Measurements from ENCODE around the gene ACRV1. TPM values are rescaled to one million over a fixed set of nuclear protein-coding genes. Genes with fewer than 3 reads are reported as not detected.
"Not testable (repeated sequence)": the region's sequence is repeated elsewhere in the genome, so short reads cannot be mapped to it uniquely, and the experiment has no call there.

Gene ACRV1, protein sequence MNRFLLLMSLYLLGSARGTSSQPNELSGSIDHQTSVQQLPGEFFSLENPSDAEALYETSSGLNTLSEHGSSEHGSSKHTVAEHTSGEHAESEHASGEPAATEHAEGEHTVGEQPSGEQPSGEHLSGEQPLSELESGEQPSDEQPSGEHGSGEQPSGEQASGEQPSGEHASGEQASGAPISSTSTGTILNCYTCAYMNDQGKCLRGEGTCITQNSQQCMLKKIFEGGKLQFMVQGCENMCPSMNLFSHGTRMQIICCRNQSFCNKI
- not detected for total RNA-seq

- no peak for DNase-seq
- Mint-ChIP-seq H3K36me3 (peaks cover 28% of the 10 kb centered on the region), H3K27ac (no peak within 1 kb of the TSS), H3K4me1 (ENCODE audit: low read depth) (no peaks in the 10 kb centered on the region), H3K27me3 (no peaks in the 10 kb centered on the region), H3K9me3 (no peaks in the 10 kb centered on the region), H3K4me3 (no peak within 1 kb of the TSS)
- ChIA-PET CTCF (no interaction called here), POLR2A (no interaction called here)
- intact Hi-C loops (cut with micrococcal nuclease) = no loop called here
Observed at GRCh38 chr11:125680747-125681146, at the start of gene ACRV1. ACRV1 (minus strand) TSS chr11:125680847; CDS start chr11:125680780, 67 bp downstream.

DNA sequence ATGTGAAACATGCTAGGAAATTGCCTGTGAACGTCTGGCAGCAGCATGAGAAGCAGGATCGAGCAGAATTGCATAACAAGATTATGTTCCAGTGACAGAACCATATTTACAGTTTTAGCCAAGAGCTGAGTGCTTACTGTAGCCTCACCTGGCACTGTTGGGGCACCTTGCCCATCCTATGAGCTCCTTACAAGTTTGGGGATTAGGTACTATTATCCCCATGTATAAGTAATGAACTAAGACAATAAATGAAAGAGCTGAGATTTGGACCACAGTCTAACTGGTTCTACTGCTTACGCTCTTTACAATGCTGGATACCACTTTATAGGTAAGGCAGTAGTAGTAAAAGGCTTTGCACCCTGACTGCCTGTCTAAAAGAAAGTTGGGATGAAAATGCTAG is 48.3 kb upstream of the ACRV1 start:
- no peaks in the 10 kb centered on the region for H3K4me1 Mint-ChIP-seq (ENCODE audit: low read depth)
- ChIA-PET POLR2A (no interaction called here), CTCF (no interaction called here)
- DNase-seq = no peak
- H3K9me3 Mint-ChIP-seq = no peaks in the 10 kb centered on the region
- peaks cover 6% of the 10 kb centered on the region for H3K27me3 Mint-ChIP-seq
- H3K27ac Mint-ChIP-seq = no peak overlapping the region
- H3K36me3 Mint-ChIP-seq = no peaks in the 10 kb centered on the region
- no peak overlapping the region for H3K4me3 Mint-ChIP-seq
- intact Hi-C loops (cut with micrococcal nuclease) = no loop called here

GRCh38 chr11:125724125-125724524 is 43.5 kb upstream of the ACRV1 start:
- CTCF ChIA-PET = interaction anchor here (0.7 to 1.2 kb wide), 2 partner anchors 9 to 147 kb away, joined by 3 to 4 read pairs; no protein-coding TSS in a partner anchor
- H3K4me1 Mint-ChIP-seq (ENCODE audit: low read depth) = no peaks in the 10 kb centered on the region

GRCh38 chr11:125720781-125721180 is 40.1 kb upstream of the ACRV1 start:
- Mint-ChIP-seq H3K27ac (no peak overlapping the region), H3K36me3 (no peaks in the 10 kb centered on the region), H3K27me3 (peaks cover 10% of the 10 kb centered on the region), H3K9me3 (peaks cover 2% of the 10 kb centered on the region), H3K4me1 (ENCODE audit: low read depth) (no peaks in the 10 kb centered on the region), H3K4me3 (no peak overlapping the region)
- CTCF ChIA-PET = no interaction called here
- no peak for DNase-seq
- intact Hi-C loops (cut with micrococcal nuclease) = no loop called here
- POLR2A ChIA-PET = no interaction called here

More at GRCh38 chr11:125724125-125724524, 43.5 kb upstream of the ACRV1 start:
- POLR2A ChIA-PET = no interaction called here
- Mint-ChIP-seq H3K9me3 (no peaks in the 10 kb centered on the region), H3K27ac (no peak overlapping the region), H3K36me3 (no peaks in the 10 kb centered on the region), H3K4me3 (no peak overlapping the region), H3K27me3 (peaks cover 5% of the 10 kb centered on the region)
- DNase-seq = no peak
- intact Hi-C loops (cut with micrococcal nuclease) = no loop called here

- H3K36me3 Mint-ChIP-seq; CTCF ChIA-PET; H3K27ac Mint-ChIP-seq; H3K4me1 Mint-ChIP-seq (ENCODE audit: low read depth); H3K4me3 Mint-ChIP-seq; H3K9me3 Mint-ChIP-seq; POLR2A ChIA-PET; DNase-seq; intact Hi-C loops (cut with micrococcal nuclease): not testable (repeated sequence)
- H3K27me3 Mint-ChIP-seq = peaks cover 20% of the 10 kb centered on the region
Observed at GRCh38 chr11:125704686-125705085, 24.0 kb upstream of the ACRV1 start.

GRCh38 chr11:125701858-125702621 is 21.4 kb upstream of the ACRV1 start:
- peaks cover 12% of the 10 kb centered on the region for H3K27me3 Mint-ChIP-seq
- no peaks in the 10 kb centered on the region for H3K9me3 Mint-ChIP-seq
- no peak for DNase-seq
- H3K36me3 Mint-ChIP-seq = no peaks in the 10 kb centered on the region
- CTCF ChIA-PET = no interaction called here
- no peaks in the 10 kb centered on the region for H3K4me1 Mint-ChIP-seq (ENCODE audit: low read depth)
- intact Hi-C loops (cut with micrococcal nuclease) = no loop called here
- H3K27ac Mint-ChIP-seq = no peak overlapping the region
- POLR2A ChIA-PET = no interaction called here
- H3K4me3 Mint-ChIP-seq = no peak overlapping the region

- intact Hi-C loops (cut with micrococcal nuclease) = no loop called here
- CTCF ChIA-PET = no interaction called here
- H3K27me3 Mint-ChIP-seq = peaks cover 8% of the 10 kb centered on the region
Observed at GRCh38 chr11:125701018-125701610, 20.5 kb upstream of the ACRV1 start.

GRCh38 chr11:125694951-125695350 is 14.3 kb upstream of the ACRV1 start:
- H3K27me3 Mint-ChIP-seq = peaks cover 3% of the 10 kb centered on the region
- CTCF ChIA-PET = no interaction called here
- no peaks in the 10 kb centered on the region for H3K4me1 Mint-ChIP-seq (ENCODE audit: low read depth)
- peaks cover 2% of the 10 kb centered on the region for H3K9me3 Mint-ChIP-seq
- no peak for DNase-seq
- POLR2A ChIA-PET = no interaction called here
- H3K36me3 Mint-ChIP-seq = no peaks in the 10 kb centered on the region
- intact Hi-C loops (cut with micrococcal nuclease) = no loop called here
- H3K27ac Mint-ChIP-seq = no peak overlapping the region
- no peak overlapping the region for H3K4me3 Mint-ChIP-seq

More at GRCh38 chr11:125701018-125701610, 20.5 kb upstream of the ACRV1 start:
- Mint-ChIP-seq H3K36me3 (no peaks in the 10 kb centered on the region), H3K4me3 (no peak overlapping the region), H3K27ac (no peak overlapping the region), H3K4me1 (ENCODE audit: low read depth) (no peaks in the 10 kb centered on the region), H3K9me3 (no peaks in the 10 kb centered on the region)
- no peak for DNase-seq
- POLR2A ChIA-PET = no interaction called here

DNA sequence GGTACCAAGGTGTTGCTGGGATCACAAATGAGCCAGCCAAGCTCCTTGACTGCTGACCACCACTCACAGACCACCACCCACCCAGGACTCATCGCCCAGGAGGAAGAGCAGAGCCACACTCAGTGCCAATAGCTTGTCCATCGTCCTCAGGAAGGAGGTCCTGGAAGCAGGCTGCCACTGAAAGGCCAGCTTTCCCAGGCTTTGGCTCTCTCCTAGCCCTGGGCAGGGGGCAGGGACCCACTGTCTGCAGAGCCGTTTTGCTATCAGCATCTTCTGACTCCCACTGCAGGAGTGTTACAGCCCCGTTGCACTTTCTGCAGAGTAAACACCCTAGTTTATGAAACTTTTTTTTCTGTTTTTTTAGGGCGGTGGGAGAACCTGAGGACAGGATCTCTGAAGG is 12.2 kb upstream of the ACRV1 start:
- Mint-ChIP-seq H3K9me3 (peaks cover 2% of the 10 kb centered on the region), H3K27me3 (peaks cover 2% of the 10 kb centered on the region)
- intact Hi-C loops (cut with micrococcal nuclease) = no loop called here

DNA sequence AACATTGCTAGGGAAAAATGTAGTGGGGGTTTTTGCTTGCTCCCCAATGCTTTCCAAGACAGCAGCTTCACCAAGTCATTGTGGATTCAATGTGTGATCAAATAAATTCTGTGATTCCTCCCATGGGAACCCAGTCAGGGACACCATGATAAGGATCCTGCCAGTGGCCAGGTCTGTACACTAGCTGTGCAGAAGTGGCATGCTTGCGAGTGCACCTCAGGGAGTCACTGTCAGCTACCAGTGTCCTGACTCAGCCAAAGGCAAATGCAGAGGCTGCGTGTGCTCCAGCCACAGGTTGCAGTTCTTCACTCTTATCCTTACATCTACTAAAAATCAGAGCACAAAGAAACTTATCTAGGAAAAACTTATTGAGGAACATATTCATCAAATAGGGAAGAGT is 9.4 kb upstream of the ACRV1 start:
- intact Hi-C loops (cut with micrococcal nuclease) = no loop called here
- ChIA-PET CTCF (no interaction called here), POLR2A (no interaction called here)
- peaks cover 6% of the 10 kb centered on the region for H3K36me3 Mint-ChIP-seq
- no peak for DNase-seq
- H3K27me3 Mint-ChIP-seq = peaks cover 2% of the 10 kb centered on the region
- no peaks in the 10 kb centered on the region for H3K9me3 Mint-ChIP-seq
- no peak overlapping the region for H3K4me3 Mint-ChIP-seq
- no peaks in the 10 kb centered on the region for H3K4me1 Mint-ChIP-seq (ENCODE audit: low read depth)
- H3K27ac Mint-ChIP-seq = no peak overlapping the region

More for the DNA sequence above, 12.2 kb upstream of the ACRV1 start:
- no peak overlapping the region for H3K27ac Mint-ChIP-seq
- ChIA-PET CTCF (no interaction called here), POLR2A (no interaction called here)
- no peaks in the 10 kb centered on the region for H3K36me3 Mint-ChIP-seq
- no peaks in the 10 kb centered on the region for H3K4me1 Mint-ChIP-seq (ENCODE audit: low read depth)
- no peak for DNase-seq
- H3K4me3 Mint-ChIP-seq = no peak overlapping the region

- Mint-ChIP-seq H3K36me3 (peaks cover 6% of the 10 kb centered on the region), H3K4me1 (ENCODE audit: low read depth) (no peaks in the 10 kb centered on the region), H3K27ac (no peak overlapping the region), H3K9me3 (no peaks in the 10 kb centered on the region), H3K4me3 (no peak overlapping the region), H3K27me3 (peaks cover 2% of the 10 kb centered on the region)
- intact Hi-C loops (cut with micrococcal nuclease) = no loop called here
- CTCF ChIA-PET = no interaction called here
- POLR2A ChIA-PET = no interaction called here
- no peak for DNase-seq
Observed at GRCh38 chr11:125689274-125689859, 8.7 kb upstream of the ACRV1 start.

- intact Hi-C loops (cut with micrococcal nuclease) = no loop called here
- DNase-seq = no peak
- H3K36me3 Mint-ChIP-seq = peaks cover 6% of the 10 kb centered on the region
- no peaks in the 10 kb centered on the region for H3K9me3 Mint-ChIP-seq
- no peak overlapping the region for H3K27ac Mint-ChIP-seq
- CTCF ChIA-PET = no interaction called here
- H3K4me1 Mint-ChIP-seq (ENCODE audit: low read depth) = no peaks in the 10 kb centered on the region
- no peak overlapping the region for H3K4me3 Mint-ChIP-seq
- POLR2A ChIA-PET = no interaction called here
- peaks cover 2% of the 10 kb centered on the region for H3K27me3 Mint-ChIP-seq
Observed at GRCh38 chr11:125688632-125689031, 8.0 kb upstream of the ACRV1 start.

Measured in activated CD4-positive, alpha-beta memory T cell treated with anti-CD3 and anti-CD28 coated beads for 36 hours (primary cell).